Measurements from ENCODE around the gene NMT2. TPM values are rescaled to one million over a fixed set of nuclear protein-coding genes. Genes with fewer than 3 reads are reported as not detected.
A peak's percentile ranks its signal among the peaks of the same experiment; 100 is the strongest.

The NMT2 gene
- total RNA-seq, 1 donor: 84.2 TPM

DNA sequence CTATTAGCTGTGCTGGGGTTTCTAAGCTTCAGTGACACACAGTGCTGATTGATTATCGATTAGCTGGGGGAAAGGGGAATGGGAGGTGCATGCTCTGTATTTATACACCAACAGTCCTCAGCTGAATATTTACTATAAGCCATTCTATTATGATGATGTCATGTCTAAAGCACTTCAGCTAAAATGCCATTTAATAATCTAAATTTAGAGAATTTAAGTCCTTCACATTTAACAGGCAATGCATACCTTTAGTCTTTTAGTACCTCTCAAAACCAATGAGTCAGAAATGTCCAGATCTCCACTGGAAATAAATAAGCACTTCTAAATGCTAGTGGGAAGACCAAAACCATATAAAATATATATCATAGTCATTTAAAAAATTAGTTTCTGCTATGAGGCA is 46.8 kb downstream of the NMT2 start:
- no peak for DNase-seq (ENCODE audit: low read depth)

DNA sequence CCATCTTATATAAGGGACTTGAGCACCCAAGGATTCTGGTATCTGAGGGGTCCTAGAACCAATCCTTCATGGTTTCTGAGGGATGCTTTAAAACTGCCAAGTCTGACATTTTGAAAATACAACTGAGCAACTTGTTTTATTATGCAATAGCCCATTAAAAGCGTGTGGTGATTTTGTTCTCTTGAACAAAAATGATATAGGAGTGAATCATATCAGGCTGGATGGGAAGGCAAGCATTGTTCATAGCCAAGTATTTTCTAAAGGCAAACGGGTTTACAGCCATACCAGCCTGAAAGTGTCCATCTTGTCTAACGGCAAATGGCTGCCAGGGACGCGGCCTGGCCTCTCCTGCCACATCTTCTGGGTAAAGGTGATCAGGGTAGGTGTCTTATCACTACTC is 48.0 kb downstream of the NMT2 start:
- TF ChIP-seq, protein P1, sequence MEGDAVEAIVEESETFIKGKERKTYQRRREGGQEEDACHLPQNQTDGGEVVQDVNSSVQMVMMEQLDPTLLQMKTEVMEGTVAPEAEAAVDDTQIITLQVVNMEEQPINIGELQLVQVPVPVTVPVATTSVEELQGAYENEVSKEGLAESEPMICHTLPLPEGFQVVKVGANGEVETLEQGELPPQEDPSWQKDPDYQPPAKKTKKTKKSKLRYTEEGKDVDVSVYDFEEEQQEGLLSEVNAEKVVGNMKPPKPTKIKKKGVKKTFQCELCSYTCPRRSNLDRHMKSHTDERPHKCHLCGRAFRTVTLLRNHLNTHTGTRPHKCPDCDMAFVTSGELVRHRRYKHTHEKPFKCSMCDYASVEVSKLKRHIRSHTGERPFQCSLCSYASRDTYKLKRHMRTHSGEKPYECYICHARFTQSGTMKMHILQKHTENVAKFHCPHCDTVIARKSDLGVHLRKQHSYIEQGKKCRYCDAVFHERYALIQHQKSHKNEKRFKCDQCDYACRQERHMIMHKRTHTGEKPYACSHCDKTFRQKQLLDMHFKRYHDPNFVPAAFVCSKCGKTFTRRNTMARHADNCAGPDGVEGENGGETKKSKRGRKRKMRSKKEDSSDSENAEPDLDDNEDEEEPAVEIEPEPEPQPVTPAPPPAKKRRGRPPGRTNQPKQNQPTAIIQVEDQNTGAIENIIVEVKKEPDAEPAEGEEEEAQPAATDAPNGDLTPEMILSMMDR (IDR thresholded peaks at IDR 0.05; ENCODE audit: insufficient read depth, low read depth, low read length): no peak
- DNase-seq (ENCODE audit: low read depth): peak; percentile 72
- H3K4me3 ChIP-seq (ENCODE audit: low read depth, low read length): no peak overlapping the region

More for the DNA sequence above, 46.8 kb downstream of the NMT2 start:
- TF ChIP-seq, protein P1 (IDR thresholded peaks at IDR 0.05; ENCODE audit: insufficient read depth, low read depth, low read length): no peak
- no peak overlapping the region for H3K4me3 ChIP-seq (ENCODE audit: low read depth, low read length)

DNA sequence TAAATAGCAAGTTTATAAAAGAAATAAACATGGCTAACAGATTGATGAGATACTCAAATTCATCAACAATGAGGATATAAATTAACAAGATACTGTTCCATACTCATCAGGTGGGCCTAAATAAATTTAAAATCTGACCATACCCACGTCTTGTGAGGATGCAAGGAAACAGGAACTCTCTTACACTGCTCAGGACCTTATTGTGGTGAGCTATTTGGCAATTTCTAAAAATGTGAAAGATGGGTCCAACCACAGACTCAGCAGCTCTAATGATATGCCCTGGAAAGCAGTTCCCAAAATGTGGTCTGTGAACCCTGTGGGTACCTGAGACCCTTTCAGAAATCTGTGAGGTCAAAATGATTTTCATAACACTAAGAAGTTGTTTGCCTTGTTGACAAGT is 49.9 kb downstream of the NMT2 start:
- DNase-seq (ENCODE audit: low read depth): no peak
- no peak overlapping the region for H3K4me3 ChIP-seq (ENCODE audit: low read depth, low read length)
- TF ChIP-seq, protein P1 (IDR thresholded peaks at IDR 0.05; ENCODE audit: insufficient read depth, low read depth, low read length): no peak

DNA sequence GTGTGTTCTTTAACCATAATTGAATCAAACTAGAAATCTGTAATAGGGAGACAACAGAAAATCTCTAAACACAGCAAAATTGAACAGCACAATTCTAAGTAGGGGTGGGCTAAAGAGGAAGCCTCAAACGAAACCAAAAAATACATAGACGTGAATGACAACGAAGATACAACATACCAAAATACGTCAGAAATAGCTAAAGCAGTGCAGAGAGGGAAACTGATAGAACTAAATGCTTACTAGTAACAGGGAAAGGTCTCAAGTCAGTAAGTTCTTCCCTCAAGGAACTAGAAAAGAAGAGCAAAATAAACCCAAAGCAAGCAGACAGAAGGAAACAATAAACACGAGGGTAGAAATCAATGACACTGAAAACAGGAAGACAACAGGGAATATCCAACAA is 52.3 kb downstream of the NMT2 start:
- DNase-seq (ENCODE audit: low read depth): no peak
- no peak overlapping the region for H3K4me3 ChIP-seq (ENCODE audit: low read depth, low read length)
- TF ChIP-seq, protein P1 (IDR thresholded peaks at IDR 0.05; ENCODE audit: insufficient read depth, low read depth, low read length): no peak

DNA sequence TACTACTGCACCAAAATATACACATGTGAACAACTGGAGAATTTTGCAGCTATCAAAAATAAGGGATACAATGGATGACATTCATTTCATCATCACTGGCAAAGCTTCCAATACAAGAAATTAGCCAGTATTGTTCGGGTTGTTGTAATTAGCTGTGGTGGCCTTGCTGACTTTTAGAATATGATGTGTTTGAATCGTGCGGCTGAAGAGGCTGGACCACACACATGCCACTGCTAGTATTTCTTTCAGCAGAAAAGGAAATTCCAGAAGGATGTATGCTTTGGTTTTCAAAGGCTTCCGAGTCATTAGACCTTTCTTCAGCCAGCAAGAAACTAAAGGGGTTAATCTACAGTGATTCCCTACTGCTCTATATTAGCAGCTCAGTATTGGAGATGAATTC is 54.7 kb downstream of the NMT2 start:
- TF ChIP-seq, protein P1 (IDR thresholded peaks at IDR 0.05; ENCODE audit: insufficient read depth, low read depth, low read length): no peak
- DNase-seq (ENCODE audit: low read depth): no peak
- no peak overlapping the region for H3K4me3 ChIP-seq (ENCODE audit: low read depth, low read length)

DNA sequence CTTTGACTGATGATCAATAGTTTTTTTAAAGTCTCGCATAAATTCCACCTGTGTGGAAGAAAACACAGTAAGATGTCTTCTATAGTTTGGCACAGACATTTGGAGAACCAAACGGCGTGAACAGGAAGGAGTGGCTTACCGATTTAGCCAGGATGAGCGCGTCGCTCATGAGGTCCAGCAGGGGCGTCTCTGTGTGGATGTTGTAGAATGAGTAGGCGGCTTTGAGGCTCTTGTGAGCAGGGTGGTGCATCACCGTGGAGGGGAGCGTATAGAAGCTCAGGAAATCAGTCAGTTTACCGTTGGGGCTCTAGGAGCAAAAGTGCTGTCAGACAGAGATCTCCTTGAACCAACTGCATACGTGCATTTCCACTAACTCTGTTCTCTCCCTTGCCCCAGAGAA is 55.8 kb downstream of the NMT2 start:
- no peak for DNase-seq (ENCODE audit: low read depth)
- H3K4me3 ChIP-seq (ENCODE audit: low read depth, low read length): no peak overlapping the region
- TF ChIP-seq, protein P1 (IDR thresholded peaks at IDR 0.05; ENCODE audit: insufficient read depth, low read depth, low read length): no peak

DNA sequence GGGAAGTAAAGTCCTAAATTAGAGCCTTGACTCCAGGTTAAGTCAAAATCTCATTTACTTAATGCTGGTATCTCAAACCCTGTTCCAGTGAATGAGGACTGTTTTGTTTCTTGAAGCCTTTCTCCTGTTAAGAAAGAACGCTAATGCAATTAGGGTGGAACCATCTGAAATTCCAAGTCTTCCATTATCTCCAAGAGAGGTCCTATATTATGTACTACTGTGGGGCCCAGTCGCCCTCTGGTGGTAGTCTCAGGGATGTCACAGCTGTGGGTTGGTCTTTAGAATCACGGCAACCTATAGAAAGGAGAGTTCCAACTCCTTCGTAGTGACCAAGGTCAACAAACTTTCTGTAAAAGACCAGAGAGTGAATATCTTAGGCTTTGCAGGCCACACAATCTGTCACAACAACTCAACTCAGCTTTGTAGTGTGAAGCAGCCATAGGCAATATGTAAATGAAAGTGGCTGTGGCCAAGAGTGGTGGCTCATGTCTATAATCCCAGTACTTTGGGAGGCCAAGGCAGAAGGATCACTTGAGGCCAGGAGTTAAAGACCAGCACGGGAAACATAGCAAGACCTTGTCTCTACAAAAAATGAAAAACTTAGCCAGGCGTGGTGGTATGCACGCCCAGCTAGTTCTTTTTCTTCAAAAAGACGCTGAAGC is 62.0 kb downstream of the NMT2 start:
- TF ChIP-seq, protein P1 (IDR thresholded peaks at IDR 0.05; ENCODE audit: insufficient read depth, low read depth, low read length): peak; percentile 98
- H3K4me3 ChIP-seq (ENCODE audit: low read depth, low read length): no peak overlapping the region
- peak; percentile 79 for DNase-seq (ENCODE audit: low read depth)

All from fibroblast of villous mesenchyme (primary cell).